ENCODE measurements around the gene SNX24. TPM values are rescaled to one million over a fixed set of nuclear protein-coding genes. Genes with fewer than 3 reads are reported as not detected.

The SNX24 gene
- total and polyA plus RNA-seq, 9 of the 15 experiments (the other 6 are each of a cell fraction or from before 2014, with no cell fraction given): 5.3 to 10.1 (median 7.9) TPM

- Histone ChIP-seq H3K36me3 (ENCODE audit: control insufficient read depth, insufficient read depth, low read length) (no peaks in the 10 kb centered on the region), H3K4me1 (replicated peaks in 1 of 2; ENCODE audit: control insufficient read depth in 2 of 2, insufficient read depth in 2 of 2, low read length in 2 of 2) (peaks cover 8 to 9% of the 10 kb centered on the region in 2 experiments; a peak in 2 of 5 replicates), H3K79me2 (ENCODE audit: control insufficient read depth, insufficient read depth, low read length) (no peaks in the 10 kb centered on the region), H3K9me1 (ENCODE audit: control insufficient read depth, insufficient read depth, low read length) (no peaks in the 10 kb centered on the region), H3K9me3 (replicated peaks; ENCODE audit: control insufficient read depth, insufficient read depth, low read depth, low read length) (no peaks in the 10 kb centered on the region), H3K4me3 (no peak overlapping the region), H3K27ac (ENCODE audit: extremely low read depth, low read depth, low read length) (no peak overlapping the region), H3K9ac (ENCODE audit: insufficient read depth in 1 of 2, low read depth in 2 of 2, low read length in 2 of 2) (no peak overlapping the region), H4K20me1 (replicated peaks; ENCODE audit: control insufficient read depth, insufficient read depth, low read length) (no peaks in the 10 kb centered on the region), H3K4me2 (ENCODE audit: insufficient read depth, low read length) (no peak overlapping the region), H2AFZ (ENCODE audit: low read depth, low read length) (no peak overlapping the region), H3K27me3 (ENCODE audit: control insufficient read depth in 2 of 2, insufficient read depth in 2 of 2, low read length in 2 of 2) (no peaks in the 10 kb centered on the region)
- BruUV-seq (replicated peaks): no TSS peak
- intact Hi-C loops (cut with micrococcal nuclease): no loop called here
- CTCF ChIA-PET (ENCODE audit: low intra/inter-chr PET ratio): no interaction called here
- DNase-seq (ENCODE audit: extremely low read depth in 1 of 4, low spot score in 3 of 4): no peak
- FAIRE-seq: no peak
- no peak for ATAC-seq
- POLR2A ChIA-PET: interaction anchor here (0.6 kb wide), 1 partner anchor 62 kb away, joined by 3 read pairs; no protein-coding TSS in a partner anchor
- in situ Hi-C loops (cut with MboI): no loop called here
- WGBS (ENCODE audit: insufficient coverage, low coverage, missing lambda C conversion rate): 24% methylated on average over 4 of the region's 4 CpGs
- no peak for TF ChIP-seq ZSCAN32 (CRISPR knock-in tag; IDR thresholded peaks at IDR 0.05)
- TF ChIP-seq NFIX (CRISPR knock-in tag; IDR thresholded peaks at IDR 0.05; ENCODE audit: low read depth): no peak
- TF ChIP-seq ZBTB9 (CRISPR knock-in tag; IDR thresholded peaks at IDR 0.05): no peak
- TF ChIP-seq, protein P1, sequence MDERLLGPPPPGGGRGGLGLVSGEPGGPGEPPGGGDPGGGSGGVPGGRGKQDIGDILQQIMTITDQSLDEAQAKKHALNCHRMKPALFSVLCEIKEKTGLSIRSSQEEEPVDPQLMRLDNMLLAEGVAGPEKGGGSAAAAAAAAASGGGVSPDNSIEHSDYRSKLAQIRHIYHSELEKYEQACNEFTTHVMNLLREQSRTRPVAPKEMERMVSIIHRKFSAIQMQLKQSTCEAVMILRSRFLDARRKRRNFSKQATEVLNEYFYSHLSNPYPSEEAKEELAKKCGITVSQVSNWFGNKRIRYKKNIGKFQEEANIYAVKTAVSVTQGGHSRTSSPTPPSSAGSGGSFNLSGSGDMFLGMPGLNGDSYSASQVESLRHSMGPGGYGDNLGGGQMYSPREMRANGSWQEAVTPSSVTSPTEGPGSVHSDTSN (CRISPR knock-in tag; IDR thresholded peaks at IDR 0.05; ENCODE audit: low read depth): no peak
- TF ChIP-seq, protein P1 (tag; conservative IDR thresholded peaks at IDR 0.05; ENCODE audit: low read depth): no peak
- TF ChIP-seq FOXJ3 (CRISPR knock-in tag; IDR thresholded peaks at IDR 0.05): no peak
- no peak for TF ChIP-seq RBM25 (IDR thresholded peaks at IDR 0.05; ENCODE audit: low read depth, low read length, severe bottlenecking)
- TF ChIP-seq, protein P2, sequence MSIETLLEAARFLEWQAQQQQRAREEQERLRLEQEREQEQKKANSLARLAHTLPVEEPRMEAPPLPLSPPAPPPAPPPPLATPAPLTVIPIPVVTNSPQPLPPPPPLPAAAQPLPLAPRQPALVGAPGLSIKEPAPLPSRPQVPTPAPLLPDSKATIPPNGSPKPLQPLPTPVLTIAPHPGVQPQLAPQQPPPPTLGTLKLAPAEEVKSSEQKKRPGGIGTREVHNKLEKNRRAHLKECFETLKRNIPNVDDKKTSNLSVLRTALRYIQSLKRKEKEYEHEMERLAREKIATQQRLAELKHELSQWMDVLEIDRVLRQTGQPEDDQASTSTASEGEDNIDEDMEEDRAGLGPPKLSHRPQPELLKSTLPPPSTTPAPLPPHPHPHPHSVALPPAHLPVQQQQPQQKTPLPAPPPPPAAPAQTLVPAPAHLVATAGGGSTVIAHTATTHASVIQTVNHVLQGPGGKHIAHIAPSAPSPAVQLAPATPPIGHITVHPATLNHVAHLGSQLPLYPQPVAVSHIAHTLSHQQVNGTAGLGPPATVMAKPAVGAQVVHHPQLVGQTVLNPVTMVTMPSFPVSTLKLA (conservative IDR thresholded peaks at IDR 0.05): no peak
- TF ChIP-seq ARID2 (IDR thresholded peaks at IDR 0.05): no peak
- TF ChIP-seq TAF7 (tag; IDR thresholded peaks at IDR 0.05): no peak
- TF ChIP-seq, protein P3, sequence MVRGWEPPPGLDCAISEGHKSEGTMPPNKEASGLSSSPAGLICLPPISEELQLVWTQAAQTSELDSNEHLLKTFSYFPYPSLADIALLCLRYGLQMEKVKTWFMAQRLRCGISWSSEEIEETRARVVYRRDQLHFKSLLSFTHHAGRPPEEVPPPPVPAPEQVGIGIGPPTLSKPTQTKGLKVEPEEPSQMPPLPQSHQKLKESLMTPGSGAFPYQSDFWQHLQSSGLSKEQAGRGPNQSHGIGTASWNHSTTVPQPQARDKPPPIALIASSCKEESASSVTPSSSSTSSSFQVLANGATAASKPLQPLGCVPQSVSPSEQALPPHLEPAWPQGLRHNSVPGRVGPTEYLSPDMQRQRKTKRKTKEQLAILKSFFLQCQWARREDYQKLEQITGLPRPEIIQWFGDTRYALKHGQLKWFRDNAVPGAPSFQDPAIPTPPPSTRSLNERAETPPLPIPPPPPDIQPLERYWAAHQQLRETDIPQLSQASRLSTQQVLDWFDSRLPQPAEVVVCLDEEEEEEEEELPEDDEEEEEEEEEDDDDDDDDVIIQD (CRISPR knock-in tag; IDR thresholded peaks at IDR 0.05): no peak
- TF ChIP-seq, protein P4, sequence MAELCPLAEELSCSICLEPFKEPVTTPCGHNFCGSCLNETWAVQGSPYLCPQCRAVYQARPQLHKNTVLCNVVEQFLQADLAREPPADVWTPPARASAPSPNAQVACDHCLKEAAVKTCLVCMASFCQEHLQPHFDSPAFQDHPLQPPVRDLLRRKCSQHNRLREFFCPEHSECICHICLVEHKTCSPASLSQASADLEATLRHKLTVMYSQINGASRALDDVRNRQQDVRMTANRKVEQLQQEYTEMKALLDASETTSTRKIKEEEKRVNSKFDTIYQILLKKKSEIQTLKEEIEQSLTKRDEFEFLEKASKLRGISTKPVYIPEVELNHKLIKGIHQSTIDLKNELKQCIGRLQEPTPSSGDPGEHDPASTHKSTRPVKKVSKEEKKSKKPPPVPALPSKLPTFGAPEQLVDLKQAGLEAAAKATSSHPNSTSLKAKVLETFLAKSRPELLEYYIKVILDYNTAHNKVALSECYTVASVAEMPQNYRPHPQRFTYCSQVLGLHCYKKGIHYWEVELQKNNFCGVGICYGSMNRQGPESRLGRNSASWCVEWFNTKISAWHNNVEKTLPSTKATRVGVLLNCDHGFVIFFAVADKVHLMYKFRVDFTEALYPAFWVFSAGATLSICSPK (IDR thresholded peaks at IDR 0.05; ENCODE audit: borderline replicate concordance): no peak
- TF ChIP-seq GABPB1 (CRISPR knock-in tag; IDR thresholded peaks at IDR 0.05): no peak
- TF ChIP-seq SNIP1 (IDR thresholded peaks at IDR 0.05; ENCODE audit: low read depth): no peak
- TF ChIP-seq ZEB2 (IDR thresholded peaks at IDR 0.05): no peak
Observed at GRCh38 chr5:122839731-122840130, 5.7 kb upstream of the SNX24 start.
